HepG2 (cell line): ENCODE data around the gene NUDT8. TPM values are rescaled to one million over a fixed set of nuclear protein-coding genes. Genes with fewer than 3 reads are reported as not detected.

Experiments
- AGO2 ChIP-seq: fragments of 200-400 bp; formaldehyde crosslinking; optimal IDR thresholded peaks from 2 replicates; pipeline ENCODE3; 2017; ENCODE audit warnings: mild to moderate bottlenecking, low read depth, low read length, moderate library complexity
- AHDC1 ChIP-seq: sonication (generic); formaldehyde crosslinking; IDR thresholded peaks from 2 replicates; pipeline ENCODE4 v1.5.1; 2020; ENCODE audit warnings: mild to moderate bottlenecking, missing genetic modification reagents, borderline replicate concordance
- ARID4A ChIP-seq: sonication (generic); formaldehyde crosslinking; IDR thresholded peaks from 2 replicates; pipeline ENCODE4 v1.5.0; 2020; ENCODE audit warnings: mild to moderate bottlenecking, missing genetic modification reagents, borderline replicate concordance
- KAT8 ChIP-seq: IDR thresholded peaks from 2 replicates; pipeline ENCODE4 v1.6.1; 2016; ENCODE audit warnings: missing genetic modification reagents, missing compliant biosample characterization
- KDM1A ChIP-seq: IDR thresholded peaks from 2 replicates; pipeline ENCODE4 v1.6.1; 2016; ENCODE audit warnings: missing compliant biosample characterization
- NFYB ChIP-seq: sonication (generic); formaldehyde crosslinking; IDR thresholded peaks from 2 replicates; pipeline ENCODE4 v1.4.0; 2020; ENCODE audit warnings: missing genetic modification reagents
- PCBP1 ChIP-seq: fragments of 200-400 bp; formaldehyde crosslinking; IDR thresholded peaks from 2 replicates; pipeline ENCODE4 v1.6.1; 2017; ENCODE audit warnings: mild to moderate bottlenecking, low read depth, low read length, borderline replicate concordance
- POLR2AphosphoS2 ChIP-seq: IDR thresholded peaks from 2 replicates; pipeline ENCODE4 v1.6.1; 2011; ENCODE audit warnings: low read depth, low read length, improper control_type of control experiment
- SKI ChIP-seq: fragments of 450-650 bp; IDR thresholded peaks from one replicate; pipeline ENCODE4 v1.6.1; 2018; ENCODE audit warnings: mild to moderate bottlenecking; ENCODE audit not compliant: partially characterized antibody
- ZFP91 ChIP-seq: sonication (generic); formaldehyde crosslinking; IDR thresholded peaks from 2 replicates; pipeline ENCODE4 v1.9.0; 2022; ENCODE audit warnings: missing genetic modification reagents, mild to moderate bottlenecking, borderline replicate concordance
- ZNF138 ChIP-seq: sonication (generic); formaldehyde crosslinking; IDR thresholded peaks from 2 replicates; pipeline ENCODE4 v1.5.0; 2020; ENCODE audit warnings: mild to moderate bottlenecking, low read depth, missing genetic modification reagents
- ZNF234 ChIP-seq: sonication (generic); formaldehyde crosslinking; conservative IDR thresholded peaks from 2 replicates; pipeline ENCODE4 v1.5.1; 2020; ENCODE audit warnings: mild to moderate bottlenecking, missing genetic modification reagents
- ZNF280B ChIP-seq: sonication (generic); formaldehyde crosslinking; IDR thresholded peaks from 2 replicates; pipeline ENCODE4 v1.5.0; 2020; ENCODE audit warnings: missing genetic modification reagents, mild to moderate bottlenecking, borderline replicate concordance
- ZNF543 ChIP-seq: sonication (generic); formaldehyde crosslinking; IDR thresholded peaks from 2 replicates; pipeline ENCODE4 v1.4.0; 2020; ENCODE audit warnings: mild to moderate bottlenecking, missing genetic modification reagents
- polyA plus RNA-seq, 8 experiments: library from polyadenylated mRNA; depleted of rRNA in 3 of 8; stranded (reverse) in 7 of 8; unstranded in 1 of 8; fragments of >200 nt; fragmentation: Illumina TruSeq in 4 of 8; extraction: Trizol in 4 of 8; gene quantifications; 2 replicates each; pipeline versions ENCODE4 v1.2.1 to v1.2.3, GENCODE V29; 2011 to 2016; ENCODE audit warnings: low read depth in 4 of 8, missing spikeins in 1 of 8, mixed read lengths in 1 of 8; ENCODE audit not compliant: insufficient read depth in 1 of 8
- total RNA-seq, 5 experiments: library from RNA; depleted of rRNA; stranded (reverse); fragments of >200 nt; fragmentation: Illumina TruSeq; extraction: Trizol; gene quantifications; 2 replicates each; pipeline ENCODE4 v1.2.3, GENCODE V29; 2016; ENCODE audit warnings: low read depth in 1 of 5

The NUDT8 gene
- total and polyA plus RNA-seq, 2 of the 13 experiments (the other 11 are each of a cell fraction or from before 2014, with no cell fraction given) = 6.7 to 25.8 TPM

- TF ChIP-seq AHDC1 (CRISPR knock-in tag) = no peak
- no peak for TF ChIP-seq SKI
- TF ChIP-seq POLR2AphosphoS2 = no peak
- no peak for TF ChIP-seq ZNF543 (CRISPR knock-in tag)
- 0 out of 2 replicates have a peak, but pooled peaks have one; percentile 39 for TF ChIP-seq ZNF234 (CRISPR knock-in tag)
- TF ChIP-seq KAT8 (CRISPR knock-in tag) = no peak
- TF ChIP-seq PCBP1 = 0 out of 2 replicates have a peak, but pooled peaks have one; percentile 13
- no peak for TF ChIP-seq NFYB
- TF ChIP-seq ZFP91 (CRISPR knock-in tag) = peak; percentile 10; the same call in 1 of the 2 replicates
- no peak for TF ChIP-seq KDM1A (CRISPR knock-in tag)
- TF ChIP-seq AGO2 = peak; percentile 39
- TF ChIP-seq ZNF138 = 0 out of 2 replicates have a peak, but pooled peaks have one; percentile 18
- 0 out of 2 replicates have a peak, but pooled peaks have one; percentile 1 for TF ChIP-seq ZNF280B
- TF ChIP-seq ARID4A = 0 out of 2 replicates have a peak, but pooled peaks have one; percentile 3
Observed at GRCh38 chr11:67628710-67629385, 889 bp downstream of the NUDT8 start (continued).
